ENCODE measurements around the gene ACO1. TPM values are rescaled to one million over a fixed set of nuclear protein-coding genes. Genes with fewer than 3 reads are reported as not detected.

Gene ACO1
- total RNA-seq, 1 donor from 2014 or later = 30.6 TPM

- Mint-ChIP-seq H3K4me3 (ENCODE audit: unreplicated experiment) (no peak overlapping the region), H3K36me3 (ENCODE audit: low read depth, unreplicated experiment) (no peaks in the 10 kb centered on the region), H3K27ac (ENCODE audit: unreplicated experiment) (no peak overlapping the region), H3K27me3 (ENCODE audit: unreplicated experiment) (no peaks in the 10 kb centered on the region), H3K4me1 (ENCODE audit: unreplicated experiment) (no peaks in the 10 kb centered on the region), H3K9me3 (ENCODE audit: unreplicated experiment) (no peaks in the 10 kb centered on the region)
- no peak for TF ChIP-seq CTCF (IDR thresholded peaks at IDR 0.05; ENCODE audit: unreplicated experiment)
- DNase-seq (ENCODE audit: low spot score) = no peak
Observed at GRCh38 chr9:32371279-32371678, 13.2 kb upstream of the ACO1 start.

DNA sequence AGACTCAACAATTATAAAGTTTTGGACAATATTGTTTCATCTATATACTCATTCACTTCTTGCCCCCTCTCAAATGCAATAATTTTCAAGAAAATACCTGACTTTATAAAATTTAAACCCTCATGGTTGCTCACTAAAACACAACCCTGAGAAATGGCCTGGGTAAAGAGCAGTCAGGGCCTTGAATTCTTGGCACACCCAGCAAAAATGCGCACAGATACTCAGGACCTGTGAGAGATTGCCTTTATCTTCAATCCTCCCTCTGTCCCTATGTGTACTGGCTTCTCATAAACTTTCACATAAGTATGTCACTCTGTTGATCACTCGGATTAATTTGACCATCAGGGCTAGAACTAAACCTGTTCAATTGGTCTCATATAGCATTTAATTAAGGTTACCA, 12.8 kb upstream of the ACO1 start:
- no peak for TF ChIP-seq CTCF (IDR thresholded peaks at IDR 0.05; ENCODE audit: unreplicated experiment)
- no peak overlapping the region for H3K4me3 Mint-ChIP-seq (ENCODE audit: unreplicated experiment)
- no peak for DNase-seq (ENCODE audit: low spot score)
- no peaks in the 10 kb centered on the region for H3K36me3 Mint-ChIP-seq (ENCODE audit: low read depth, unreplicated experiment)
- H3K27ac Mint-ChIP-seq (ENCODE audit: unreplicated experiment) = no peak overlapping the region
- H3K9me3 Mint-ChIP-seq (ENCODE audit: unreplicated experiment) = no peaks in the 10 kb centered on the region
- no peaks in the 10 kb centered on the region for H3K27me3 Mint-ChIP-seq (ENCODE audit: unreplicated experiment)
- H3K4me1 Mint-ChIP-seq (ENCODE audit: unreplicated experiment) = no peaks in the 10 kb centered on the region

DNA sequence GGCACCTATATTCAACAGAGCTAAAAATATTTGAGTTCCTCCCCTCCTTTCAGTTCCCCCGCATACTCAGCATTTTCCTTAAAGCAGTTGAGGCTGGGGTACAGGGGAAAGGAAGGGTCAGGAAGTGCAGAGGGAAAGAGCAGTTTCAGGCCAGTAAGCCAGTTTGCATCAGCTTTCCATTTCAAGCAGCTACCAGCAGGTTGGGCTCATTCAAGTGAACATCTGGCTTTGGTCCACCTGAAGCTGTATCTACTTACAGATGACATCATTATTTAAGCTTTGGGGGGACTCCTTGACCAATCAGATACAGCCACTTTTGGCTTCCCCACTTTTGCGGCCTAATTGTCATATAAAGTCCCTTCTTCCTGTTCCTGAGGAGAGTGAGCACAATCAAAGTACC, 8.2 kb upstream of the ACO1 start:
- DNase-seq (ENCODE audit: low spot score) = no peak
- Mint-ChIP-seq H3K4me1 (ENCODE audit: unreplicated experiment) (peaks cover 7% of the 10 kb centered on the region), H3K4me3 (ENCODE audit: unreplicated experiment) (no peak overlapping the region), H3K27me3 (ENCODE audit: unreplicated experiment) (no peaks in the 10 kb centered on the region), H3K27ac (ENCODE audit: unreplicated experiment) (no peak overlapping the region), H3K36me3 (ENCODE audit: low read depth, unreplicated experiment) (no peaks in the 10 kb centered on the region), H3K9me3 (ENCODE audit: unreplicated experiment) (no peaks in the 10 kb centered on the region)
- no peak for TF ChIP-seq CTCF (IDR thresholded peaks at IDR 0.05; ENCODE audit: unreplicated experiment)

- H3K27ac Mint-ChIP-seq (ENCODE audit: unreplicated experiment) = no peak overlapping the region
- H3K9me3 Mint-ChIP-seq (ENCODE audit: unreplicated experiment) = no peaks in the 10 kb centered on the region
- peak; percentile 50 for DNase-seq (ENCODE audit: low spot score)
- no peak for TF ChIP-seq CTCF (IDR thresholded peaks at IDR 0.05; ENCODE audit: unreplicated experiment)
- H3K36me3 Mint-ChIP-seq (ENCODE audit: low read depth, unreplicated experiment) = no peaks in the 10 kb centered on the region
- H3K4me1 Mint-ChIP-seq (ENCODE audit: unreplicated experiment) = peaks cover 8% of the 10 kb centered on the region
- no peaks in the 10 kb centered on the region for H3K27me3 Mint-ChIP-seq (ENCODE audit: unreplicated experiment)
- H3K4me3 Mint-ChIP-seq (ENCODE audit: unreplicated experiment) = no peak overlapping the region
Observed at GRCh38 chr9:32378496-32378895, 5.9 kb upstream of the ACO1 start.

- no peaks in the 10 kb centered on the region for H3K36me3 Mint-ChIP-seq (ENCODE audit: low read depth, unreplicated experiment)
- DNase-seq (ENCODE audit: low spot score) = peak; percentile 55
- no peak overlapping the region for H3K27ac Mint-ChIP-seq (ENCODE audit: unreplicated experiment)
- H3K4me1 Mint-ChIP-seq (ENCODE audit: unreplicated experiment) = peaks cover 12% of the 10 kb centered on the region
- peak; percentile 51 for TF ChIP-seq CTCF (IDR thresholded peaks at IDR 0.05; ENCODE audit: unreplicated experiment)
- no peaks in the 10 kb centered on the region for H3K9me3 Mint-ChIP-seq (ENCODE audit: unreplicated experiment)
- peaks cover 2% of the 10 kb centered on the region for H3K27me3 Mint-ChIP-seq (ENCODE audit: unreplicated experiment)
- no peak overlapping the region for H3K4me3 Mint-ChIP-seq (ENCODE audit: unreplicated experiment)
Observed at GRCh38 chr9:32378993-32379729, 5.3 kb upstream of the ACO1 start.
